ENCODE results near the gene LGALS4.
"Not testable (repeated sequence)": the region's sequence is repeated elsewhere in the genome, so short reads cannot be mapped to it uniquely, and the experiment has no call there.

LGALS4 gene

GRCh38 chr19:38841787-38842438 lies 29.2 kb upstream of the LGALS4 start:
- DNase-seq, result no peak

GRCh38 chr19:38841180-38841766 lies 28.5 kb upstream of the LGALS4 start:
- DNase-seq, result no peak

GRCh38 chr19:38840583-38840968 lies 27.8 kb upstream of the LGALS4 start:
- DNase-seq, result no peak

GRCh38 chr19:38839816-38840582 lies 27.3 kb upstream of the LGALS4 start:
- no peak for DNase-seq

GRCh38 chr19:38838986-38839761 lies 26.4 kb upstream of the LGALS4 start:
- no peak for DNase-seq

- DNase-seq, result no peak
Observed at GRCh38 chr19:38838208-38838985, 25.7 kb upstream of the LGALS4 start.

GRCh38 chr19:38837656-38838121 lies 24.9 kb upstream of the LGALS4 start:
- no peak for DNase-seq

GRCh38 chr19:38836983-38837626 lies 24.4 kb upstream of the LGALS4 start:
- DNase-seq, result no peak

GRCh38 chr19:38836159-38836982 lies 23.6 kb upstream of the LGALS4 start:
- no peak for DNase-seq

- DNase-seq, result no peak
Observed at GRCh38 chr19:38834590-38834989, 21.8 kb upstream of the LGALS4 start.

GRCh38 chr19:38834104-38834490 lies 21.4 kb upstream of the LGALS4 start:
- DNase-seq, result no peak

- no peak for DNase-seq
Observed at GRCh38 chr19:38833092-38833425, 20.3 kb upstream of the LGALS4 start.

GRCh38 chr19:38831142-38831605 lies 18.4 kb upstream of the LGALS4 start:
- DNase-seq, result peak; percentile 66

GRCh38 chr19:38830039-38830733 lies 17.4 kb upstream of the LGALS4 start:
- DNase-seq, result no peak

GRCh38 chr19:38829203-38829602 lies 16.5 kb upstream of the LGALS4 start:
- DNase-seq, result not testable (repeated sequence)

GRCh38 chr19:38826856-38827551 lies 14.3 kb upstream of the LGALS4 start:
- no peak for DNase-seq

- not testable (repeated sequence) for DNase-seq
Observed at GRCh38 chr19:38825936-38826335, 13.2 kb upstream of the LGALS4 start.

GRCh38 chr19:38821230-38821825 lies 8.6 kb upstream of the LGALS4 start:
- not testable (repeated sequence) for DNase-seq

GRCh38 chr19:38819231-38819920 lies 6.6 kb upstream of the LGALS4 start:
- no peak for DNase-seq

Data from right hindlimb (tissue), 1 donor.